Loucy (cell line): ENCODE results near the gene MAN1A2.

Experiments
- EZH2phosphoT487 ChIP-seq: fragments of 200-600 bp; IDR thresholded peaks from 2 replicates; pipeline ENCODE4 v1.6.1; 2018; ENCODE audit warnings: antibody characterized with exemption, mild to moderate bottlenecking, moderate library complexity, borderline replicate concordance
- TF ChIP-seq, protein P1 (sequence below): fragments of 200-600 bp; sonication (generic); conservative IDR thresholded peaks from 2 replicates; pipeline ENCODE4 v1.5.1; 2014; ENCODE audit warnings: mild to moderate bottlenecking, antibody characterized with exemption, low read length

DNA sequence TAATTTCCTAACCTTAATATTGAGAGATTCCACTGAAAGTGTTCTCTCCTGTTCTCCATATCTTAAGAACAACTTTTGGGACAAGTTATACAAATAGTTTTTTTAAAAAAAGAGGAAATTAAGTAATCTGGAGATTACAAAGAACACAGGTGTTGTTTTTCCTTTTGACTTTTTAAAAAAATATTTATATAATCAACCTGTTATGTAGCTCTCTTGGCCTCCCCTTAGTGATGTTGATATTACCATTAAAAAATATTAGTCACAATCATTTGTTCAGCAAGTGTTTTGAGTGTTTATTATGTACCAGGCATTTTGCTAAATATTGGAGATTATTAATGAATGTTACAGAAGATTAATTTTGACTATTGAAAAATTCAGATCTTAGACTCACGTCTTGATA is 8.1 kb downstream of the MAN1A2 start:
- TF ChIP-seq, protein P1, sequence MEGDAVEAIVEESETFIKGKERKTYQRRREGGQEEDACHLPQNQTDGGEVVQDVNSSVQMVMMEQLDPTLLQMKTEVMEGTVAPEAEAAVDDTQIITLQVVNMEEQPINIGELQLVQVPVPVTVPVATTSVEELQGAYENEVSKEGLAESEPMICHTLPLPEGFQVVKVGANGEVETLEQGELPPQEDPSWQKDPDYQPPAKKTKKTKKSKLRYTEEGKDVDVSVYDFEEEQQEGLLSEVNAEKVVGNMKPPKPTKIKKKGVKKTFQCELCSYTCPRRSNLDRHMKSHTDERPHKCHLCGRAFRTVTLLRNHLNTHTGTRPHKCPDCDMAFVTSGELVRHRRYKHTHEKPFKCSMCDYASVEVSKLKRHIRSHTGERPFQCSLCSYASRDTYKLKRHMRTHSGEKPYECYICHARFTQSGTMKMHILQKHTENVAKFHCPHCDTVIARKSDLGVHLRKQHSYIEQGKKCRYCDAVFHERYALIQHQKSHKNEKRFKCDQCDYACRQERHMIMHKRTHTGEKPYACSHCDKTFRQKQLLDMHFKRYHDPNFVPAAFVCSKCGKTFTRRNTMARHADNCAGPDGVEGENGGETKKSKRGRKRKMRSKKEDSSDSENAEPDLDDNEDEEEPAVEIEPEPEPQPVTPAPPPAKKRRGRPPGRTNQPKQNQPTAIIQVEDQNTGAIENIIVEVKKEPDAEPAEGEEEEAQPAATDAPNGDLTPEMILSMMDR: no peak
- no peak for TF ChIP-seq EZH2phosphoT487
